DOHH2 (cell line): ENCODE measurements around the gene COX17.

Experiments
- EZH2phosphoT487 ChIP-seq: fragments of 200-600 bp; sonication (generic); IDR thresholded peaks from 2 replicates; pipeline ENCODE4 v1.6.1; 2017; ENCODE audit warnings: borderline replicate concordance, mild to moderate bottlenecking, antibody characterized with exemption, low read length, moderate library complexity, mixed read lengths
- TF ChIP-seq, protein P1 (sequence below): fragments of 200-600 bp; sonication (generic); IDR thresholded peaks from one replicate; pipeline ENCODE4 v1.5.1; 2014; ENCODE audit warnings: antibody characterized with exemption, mild to moderate bottlenecking, low read depth, low read length; ENCODE audit not compliant: poor library complexity, severe bottlenecking

DNA sequence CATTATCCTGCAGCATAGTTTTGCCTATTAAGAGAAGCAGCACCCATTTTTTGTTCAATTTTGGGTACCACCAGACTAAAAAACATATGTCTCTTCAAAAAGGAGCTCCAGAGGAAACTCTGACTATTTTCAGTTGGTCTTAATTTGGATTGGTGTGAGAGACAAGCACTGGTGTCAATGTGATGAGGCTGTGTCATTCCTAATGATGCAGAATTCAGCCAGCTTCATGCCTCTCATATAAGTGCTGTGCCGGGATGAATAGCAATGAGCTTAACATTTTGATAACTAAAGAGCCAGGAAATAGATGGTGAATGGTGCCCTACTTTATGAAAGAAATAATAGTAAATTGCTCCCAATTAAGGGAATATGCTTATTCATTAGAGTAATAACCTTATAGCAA, 32.7 kb downstream of the COX17 start:
- TF ChIP-seq, protein P1, sequence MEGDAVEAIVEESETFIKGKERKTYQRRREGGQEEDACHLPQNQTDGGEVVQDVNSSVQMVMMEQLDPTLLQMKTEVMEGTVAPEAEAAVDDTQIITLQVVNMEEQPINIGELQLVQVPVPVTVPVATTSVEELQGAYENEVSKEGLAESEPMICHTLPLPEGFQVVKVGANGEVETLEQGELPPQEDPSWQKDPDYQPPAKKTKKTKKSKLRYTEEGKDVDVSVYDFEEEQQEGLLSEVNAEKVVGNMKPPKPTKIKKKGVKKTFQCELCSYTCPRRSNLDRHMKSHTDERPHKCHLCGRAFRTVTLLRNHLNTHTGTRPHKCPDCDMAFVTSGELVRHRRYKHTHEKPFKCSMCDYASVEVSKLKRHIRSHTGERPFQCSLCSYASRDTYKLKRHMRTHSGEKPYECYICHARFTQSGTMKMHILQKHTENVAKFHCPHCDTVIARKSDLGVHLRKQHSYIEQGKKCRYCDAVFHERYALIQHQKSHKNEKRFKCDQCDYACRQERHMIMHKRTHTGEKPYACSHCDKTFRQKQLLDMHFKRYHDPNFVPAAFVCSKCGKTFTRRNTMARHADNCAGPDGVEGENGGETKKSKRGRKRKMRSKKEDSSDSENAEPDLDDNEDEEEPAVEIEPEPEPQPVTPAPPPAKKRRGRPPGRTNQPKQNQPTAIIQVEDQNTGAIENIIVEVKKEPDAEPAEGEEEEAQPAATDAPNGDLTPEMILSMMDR, result no peak
- no peak for TF ChIP-seq EZH2phosphoT487
